ENCODE measurements around the gene KRT14.
"Not testable (repeated sequence)": the region's sequence is repeated elsewhere in the genome, so short reads cannot be mapped to it uniquely, and the experiment has no call there.

Gene KRT14

DNA sequence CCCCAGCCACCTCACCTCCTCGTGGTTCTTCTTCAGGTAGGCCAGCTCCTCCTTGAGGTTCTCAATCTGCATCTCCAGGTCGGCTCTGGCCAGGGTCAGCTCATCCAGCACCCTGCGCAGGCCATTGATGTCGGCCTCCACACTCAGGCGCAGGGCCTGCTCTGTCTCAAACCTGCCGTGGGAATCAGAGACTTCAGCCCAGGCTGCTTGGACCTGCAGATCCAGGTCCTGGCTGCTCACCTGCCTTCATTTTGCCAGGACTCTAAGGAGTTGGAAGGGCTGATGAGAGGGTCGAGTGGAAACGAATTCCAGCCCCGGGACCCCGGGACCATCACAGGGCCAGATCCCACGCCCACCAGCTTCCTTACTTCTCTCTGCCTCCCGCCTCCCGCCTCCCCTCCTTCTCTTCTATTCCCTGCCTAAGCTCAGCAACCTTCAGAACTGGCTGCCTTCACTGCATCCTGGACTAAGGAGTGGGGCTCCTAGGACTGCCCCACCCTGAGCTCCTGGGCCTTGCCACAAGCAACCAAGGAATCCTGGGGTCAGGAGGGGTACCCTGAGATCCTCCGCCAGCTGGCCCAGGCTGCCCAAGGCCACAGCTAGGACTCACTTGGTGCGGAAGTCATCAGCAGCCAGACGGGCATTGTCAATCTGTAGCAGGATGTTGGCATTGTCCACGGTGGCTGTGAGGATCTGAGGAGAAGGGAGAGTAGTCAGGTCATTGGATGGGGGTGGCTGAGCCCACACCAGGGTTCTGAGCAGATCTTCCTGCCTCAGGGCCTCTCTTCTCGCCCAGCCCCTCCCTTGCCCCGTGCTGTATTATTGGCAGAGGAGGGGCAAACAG, 35.9 kb upstream of the KRT14 start:
- DNase-seq, result not testable (repeated sequence)

DNA sequence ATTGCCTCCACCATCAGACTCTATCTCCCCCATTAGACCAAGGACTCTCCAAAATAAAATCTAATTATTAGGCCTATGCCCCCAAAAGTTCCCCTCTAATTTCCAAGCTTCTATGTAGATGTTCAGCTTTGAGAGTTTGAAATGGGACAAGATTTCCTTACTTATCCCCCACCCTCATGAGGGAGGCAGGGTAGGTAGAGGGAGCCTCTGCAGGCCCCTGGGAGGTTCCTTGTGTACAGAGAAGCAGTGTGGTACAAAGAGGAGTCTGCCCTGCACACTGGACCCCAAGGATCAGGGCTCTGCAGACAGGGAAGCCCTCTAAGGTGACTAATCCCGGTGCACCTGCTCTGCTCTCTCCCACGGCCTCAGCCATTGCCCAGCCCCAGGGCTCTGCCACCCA, 35.2 kb upstream of the KRT14 start:
- no peak for DNase-seq

- not testable (repeated sequence) for DNase-seq
Observed at GRCh38 chr17:41621435-41621817, 34.7 kb upstream of the KRT14 start.

GRCh38 chr17:41620583-41621434, 34.1 kb upstream of the KRT14 start:
- DNase-seq, result no peak

DNA sequence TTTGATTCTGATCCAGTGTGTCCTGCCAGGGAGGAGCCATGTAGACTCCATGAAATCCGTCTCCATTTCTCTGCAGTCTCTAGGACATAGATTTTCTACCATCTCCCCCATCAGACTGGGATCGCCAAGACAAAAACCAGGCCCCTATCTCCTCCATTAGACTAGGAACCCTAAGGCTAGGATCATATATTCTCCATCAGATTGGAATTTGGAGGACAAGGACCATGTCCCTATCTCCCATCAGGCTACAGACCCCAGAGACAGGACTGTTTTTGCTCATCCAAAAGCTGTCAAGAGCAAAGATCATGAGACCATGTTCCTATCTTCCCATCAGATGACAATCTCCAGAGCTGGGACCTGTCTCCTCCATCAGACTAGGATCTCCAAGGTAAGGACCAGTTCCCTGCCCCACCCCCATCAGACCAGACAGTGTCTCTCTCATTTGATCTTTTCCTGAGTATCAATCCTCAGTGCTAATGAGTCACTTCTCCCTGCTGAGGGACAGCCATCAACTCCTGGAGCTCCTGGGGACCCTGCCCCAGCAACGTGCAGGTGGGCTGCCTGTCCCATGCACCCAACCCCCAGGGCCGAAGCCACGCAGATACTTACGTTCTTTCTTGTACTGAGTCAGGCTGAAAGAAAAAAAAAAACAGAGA, 33.4 kb upstream of the KRT14 start:
- not testable (repeated sequence) for DNase-seq

GRCh38 chr17:41619036-41619926, 32.6 kb upstream of the KRT14 start:
- DNase-seq, result no peak

GRCh38 chr17:41618341-41619035, 31.8 kb upstream of the KRT14 start:
- DNase-seq, result no peak

DNA sequence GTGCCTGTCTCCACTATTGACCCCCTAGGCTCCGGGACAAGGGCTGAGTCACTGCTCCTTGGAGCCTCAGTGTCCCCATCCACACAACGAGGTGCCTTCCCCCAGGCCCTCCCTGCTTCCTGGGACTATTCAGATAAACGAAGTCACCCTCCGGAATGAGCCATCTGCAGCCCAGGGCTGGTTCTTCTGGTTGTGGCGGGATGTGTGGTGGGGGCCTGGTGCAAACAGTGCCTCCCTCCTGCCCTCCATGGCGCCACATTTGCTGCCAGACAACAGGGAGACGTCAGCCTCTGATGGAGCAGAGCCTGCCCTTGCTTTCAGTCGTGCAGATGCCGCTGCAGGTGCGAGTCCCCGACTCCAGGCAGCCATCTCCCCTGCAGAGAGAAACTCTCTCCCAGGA, 31.0 kb upstream of the KRT14 start:
- no peak for DNase-seq

- DNase-seq, result no peak
Observed at GRCh38 chr17:41617136-41617535, 30.4 kb upstream of the KRT14 start.

GRCh38 chr17:41616486-41616885, 29.8 kb upstream of the KRT14 start:
- not testable (repeated sequence) for DNase-seq

- no peak for DNase-seq
Observed at GRCh38 chr17:41615454-41615853, 28.8 kb upstream of the KRT14 start.

DNA sequence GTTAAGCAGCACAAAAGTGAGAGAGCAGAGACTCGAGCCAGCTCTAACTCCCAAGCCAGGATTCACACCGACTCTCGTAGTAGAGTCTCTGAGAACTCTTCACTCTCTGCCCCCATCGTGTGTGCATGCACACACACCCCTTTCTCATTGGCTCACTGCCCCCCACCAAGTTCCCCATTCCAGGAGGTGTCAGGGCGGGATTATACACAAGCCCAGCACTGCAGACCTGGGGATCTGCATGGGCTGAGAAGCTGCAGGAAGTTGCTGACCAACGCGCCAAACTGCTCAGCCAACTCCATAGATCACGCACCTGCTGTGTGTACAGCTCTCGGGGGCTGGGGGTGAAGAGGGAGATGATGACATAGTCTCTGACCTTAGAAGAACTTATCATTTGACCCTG, 28.1 kb upstream of the KRT14 start:
- DNase-seq, result not testable (repeated sequence)

DNA sequence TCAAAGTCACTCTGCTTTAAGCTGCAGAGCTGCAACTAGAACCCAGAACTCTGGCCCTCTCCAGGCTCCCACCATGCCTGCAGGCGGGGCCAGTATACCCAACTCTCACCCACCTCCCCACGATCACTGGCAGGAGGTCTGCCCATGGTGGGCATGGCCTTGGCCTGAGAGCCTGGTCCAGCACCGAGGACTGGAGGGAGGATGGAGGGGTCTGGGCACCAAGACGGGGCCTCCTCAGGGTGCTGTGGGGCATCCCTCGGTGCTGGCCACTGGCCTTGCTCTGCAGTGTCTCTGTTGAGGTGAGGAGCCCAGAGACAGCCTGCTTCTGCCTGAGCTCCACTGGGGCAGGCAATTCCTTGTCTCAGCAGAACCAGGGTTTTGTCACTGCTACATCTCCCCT, 27.4 kb upstream of the KRT14 start:
- DNase-seq, result no peak

DNA sequence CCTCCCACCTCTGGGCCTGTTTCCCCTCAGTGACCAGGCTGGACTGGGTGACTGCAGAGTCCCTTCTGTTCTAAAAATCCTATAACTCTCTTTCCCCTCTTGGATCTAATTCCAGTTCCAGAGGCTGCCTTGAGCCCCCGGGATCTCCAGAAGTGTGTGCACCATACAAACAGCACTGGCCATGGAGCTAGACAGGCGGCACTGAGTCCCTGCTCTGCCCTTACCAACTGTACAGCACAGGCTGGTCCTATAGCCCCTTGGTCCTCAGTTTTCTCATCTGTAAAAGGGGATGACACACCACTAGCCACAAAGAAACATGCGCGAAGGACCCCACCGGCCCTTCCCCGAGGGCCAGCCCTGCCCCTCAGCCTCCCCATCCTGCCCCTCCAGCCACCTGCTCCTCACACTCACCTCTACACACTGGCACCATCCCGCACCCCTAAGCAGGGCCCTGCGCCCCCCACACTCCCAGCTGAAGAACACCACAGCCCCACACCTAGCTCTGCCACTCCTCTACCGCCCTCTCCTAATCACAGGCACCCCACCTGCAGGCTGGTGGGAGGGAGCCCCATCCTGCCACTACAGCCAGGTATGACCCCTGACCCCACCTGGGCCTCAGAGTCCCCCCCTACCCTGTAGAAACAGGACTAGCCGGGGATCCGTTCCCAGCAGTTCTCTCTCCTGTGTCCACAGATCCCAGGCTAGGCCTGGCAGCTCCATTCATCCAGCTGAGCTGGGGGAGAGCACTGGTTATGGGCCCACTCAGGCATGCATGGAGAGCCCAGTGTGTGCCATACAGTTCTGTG, 26.8 kb upstream of the KRT14 start:
- DNase-seq, result no peak

- not testable (repeated sequence) for DNase-seq
Observed at GRCh38 chr17:41612376-41613160, 25.9 kb upstream of the KRT14 start, which contains the start of gene KRT16. TSS of gene KRT16 (minus strand) at chr17:41612767. CDS start at chr17:41612688, 79 bp downstream.

- DNase-seq, result no peak
Observed at GRCh38 chr17:41610965-41611640, 24.4 kb upstream of the KRT14 start.

- DNase-seq, result not testable (repeated sequence)
Observed at GRCh38 chr17:41610061-41610517, 23.4 kb upstream of the KRT14 start.

DNA sequence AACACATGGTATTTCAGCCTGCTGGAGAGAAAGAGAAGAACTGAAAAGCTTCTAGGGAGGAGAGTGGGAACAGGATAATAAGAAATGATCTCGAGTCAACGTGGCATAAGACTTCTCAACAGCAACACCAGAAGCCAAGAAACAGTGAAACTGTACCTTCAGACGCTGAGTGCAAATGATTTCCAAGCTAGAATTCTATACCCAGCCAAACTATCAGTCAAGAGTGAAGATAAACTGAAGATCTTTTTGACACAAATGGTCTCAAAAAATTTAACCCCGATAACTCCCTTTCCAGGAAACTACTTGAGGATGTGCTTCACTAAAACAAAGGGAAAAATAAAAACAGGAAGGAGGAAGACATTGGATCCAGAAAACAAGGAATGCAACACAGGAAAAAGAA, 20.2 kb upstream of the KRT14 start:
- not testable (repeated sequence) for DNase-seq

DNA sequence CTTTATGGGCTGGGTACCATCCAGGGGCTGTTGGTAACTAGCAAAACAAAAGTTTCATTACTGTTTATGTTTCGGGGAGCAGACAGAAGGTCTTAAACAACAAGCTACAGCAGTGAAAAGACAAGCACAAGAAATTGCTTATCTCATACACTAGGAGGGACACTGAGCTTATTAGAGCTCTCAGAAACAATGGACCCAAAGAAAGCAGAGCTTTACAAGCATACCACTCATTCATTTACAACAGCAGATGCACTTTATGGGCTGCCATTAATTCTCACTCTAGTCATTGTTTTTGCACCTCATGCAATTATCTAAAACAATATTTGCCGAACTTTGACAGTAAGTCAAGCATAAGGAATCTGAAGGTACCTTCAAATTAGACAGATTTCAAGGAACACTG, 15.8 kb upstream of the KRT14 start:
- DNase-seq, result no peak

All from NCI-H1436 (cell line).